K562 (cell line): ENCODE data around the gene MDFIC2.

Experiments used
- ZKSCAN1 ChIP-seq: fragments of 150-350 bp; IDR thresholded peaks from 2 replicates; pipeline ENCODE4 v1.6.1; 2016; ENCODE audit warnings: low read depth, low read length
- TF ChIP-seq, protein P1 (sequence below): fragments of 450-650 bp; formaldehyde crosslinking; IDR thresholded peaks from 2 replicates; pipeline ENCODE4 v1.4.0; 2022; ENCODE audit warnings: missing genetic modification characterization

- TF ChIP-seq, protein P1, sequence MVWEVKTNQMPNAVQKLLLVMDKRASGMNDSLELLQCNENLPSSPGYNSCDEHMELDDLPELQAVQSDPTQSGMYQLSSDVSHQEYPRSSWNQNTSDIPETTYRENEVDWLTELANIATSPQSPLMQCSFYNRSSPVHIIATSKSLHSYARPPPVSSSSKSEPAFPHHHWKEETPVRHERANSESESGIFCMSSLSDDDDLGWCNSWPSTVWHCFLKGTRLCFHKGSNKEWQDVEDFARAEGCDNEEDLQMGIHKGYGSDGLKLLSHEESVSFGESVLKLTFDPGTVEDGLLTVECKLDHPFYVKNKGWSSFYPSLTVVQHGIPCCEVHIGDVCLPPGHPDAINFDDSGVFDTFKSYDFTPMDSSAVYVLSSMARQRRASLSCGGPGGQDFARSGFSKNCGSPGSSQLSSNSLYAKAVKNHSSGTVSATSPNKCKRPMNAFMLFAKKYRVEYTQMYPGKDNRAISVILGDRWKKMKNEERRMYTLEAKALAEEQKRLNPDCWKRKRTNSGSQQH (CRISPR knock-in tag) = no peak
- TF ChIP-seq ZKSCAN1 = no peak
Measured at GRCh38 chr3:70281663-70282062, 30.8 kb downstream of the MDFIC2 start.
